Retinal pigment epithelial cell (primary cell): Measurements from ENCODE around the gene DHRS7.

Source experiments
- DNase-seq: peaks from one replicate; pipeline ENCODE4 v3.0.0-alpha.2; 2010; ENCODE audit warnings: low read depth
- H3K4me3 ChIP-seq: 2 replicates; pipeline ENCODE4 v1.5.1; 2011; ENCODE audit warnings: mild to moderate bottlenecking, low read length, control low read depth, moderate library complexity
- CTCF ChIP-seq: conservative IDR thresholded peaks from 2 replicates; pipeline ENCODE4 v1.5.1; 2011; ENCODE audit warnings: low read depth, low read length, control low read depth, inconsistent platforms

DHRS7 gene

DNA sequence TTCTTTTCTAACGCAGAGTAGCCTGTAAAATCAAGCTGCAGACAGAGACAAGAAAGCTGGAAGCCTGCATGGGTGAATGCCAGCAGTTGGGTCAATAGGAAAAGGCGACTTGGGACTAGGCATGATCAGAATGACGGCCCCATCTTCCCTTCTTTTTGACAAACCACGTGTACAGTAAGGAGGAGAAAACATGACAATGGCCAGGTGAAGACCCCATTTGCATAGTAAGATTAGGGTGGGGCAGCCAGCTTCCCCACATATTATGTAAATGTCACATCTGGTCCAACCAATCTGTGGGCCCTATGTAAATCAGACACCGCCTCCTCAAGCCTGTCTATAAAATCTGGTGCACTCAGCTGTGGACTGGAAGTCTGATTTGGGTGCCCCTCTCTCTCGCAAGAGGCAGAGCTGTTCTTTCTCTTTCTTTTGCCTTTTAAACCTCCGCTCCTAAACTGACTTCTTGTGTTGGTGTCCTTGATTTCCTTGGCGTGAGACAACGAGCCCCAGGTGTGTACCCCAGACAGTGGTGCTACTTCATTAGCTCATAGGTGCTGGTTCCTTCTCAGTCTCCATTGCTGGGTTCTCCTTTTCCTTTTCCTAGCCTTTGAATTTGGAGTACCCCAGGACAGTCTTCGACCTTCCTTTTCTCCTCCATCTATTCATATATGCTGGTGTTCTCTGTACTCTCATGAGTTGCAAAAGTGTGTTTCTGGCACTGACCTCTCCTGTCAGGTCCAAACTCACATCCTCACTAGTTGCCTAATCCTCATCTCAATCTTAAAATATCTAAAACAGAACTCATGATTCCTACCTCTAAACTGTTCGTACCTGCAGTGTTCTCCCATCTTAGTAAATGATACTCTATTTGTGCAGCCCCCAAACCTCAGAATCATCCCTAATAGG lies 9.4 kb upstream of the DHRS7 start:
- no peak for TF ChIP-seq CTCF
- no peak overlapping the region for H3K4me3 ChIP-seq
- no peak for DNase-seq

GRCh38 chr14:60171690-60172089 lies 6.5 kb upstream of the DHRS7 start:
- TF ChIP-seq CTCF, result no peak
- no peak overlapping the region for H3K4me3 ChIP-seq
- DNase-seq, result no peak

GRCh38 chr14:60170948-60171347 lies 5.8 kb upstream of the DHRS7 start:
- TF ChIP-seq CTCF, result no peak
- no peak for DNase-seq

GRCh38 chr14:60169722-60170121 lies 4.5 kb upstream of the DHRS7 start:
- no peak for DNase-seq
- TF ChIP-seq CTCF, result no peak

More at GRCh38 chr14:60170948-60171347, 5.8 kb upstream of the DHRS7 start:
- no peak overlapping the region for H3K4me3 ChIP-seq

DNA sequence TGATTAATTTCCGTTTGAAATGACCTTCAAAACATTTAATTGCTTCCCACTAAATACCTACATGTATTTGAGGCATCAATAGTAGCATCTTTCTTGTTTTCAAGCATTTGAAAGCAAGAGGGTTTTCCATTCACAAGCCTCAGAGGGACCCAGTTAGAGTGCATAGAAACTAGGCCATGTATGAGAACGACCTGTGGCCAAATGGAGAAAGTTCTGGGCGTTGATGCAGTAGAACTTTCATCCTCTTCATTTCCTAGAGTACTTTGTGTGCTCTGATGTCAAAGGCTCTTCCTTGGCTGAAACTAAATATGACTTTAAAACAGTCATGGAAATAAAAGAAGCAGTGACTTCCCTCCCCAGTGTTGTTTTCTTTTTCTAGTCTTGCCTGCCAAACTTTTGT lies 944 bp upstream of the DHRS7 start:
- DNase-seq, result no peak
- H3K4me3 ChIP-seq, result no peak overlapping the region
- TF ChIP-seq CTCF, result no peak

More at GRCh38 chr14:60169722-60170121, 4.5 kb upstream of the DHRS7 start:
- H3K4me3 ChIP-seq, result no peak overlapping the region

DNA sequence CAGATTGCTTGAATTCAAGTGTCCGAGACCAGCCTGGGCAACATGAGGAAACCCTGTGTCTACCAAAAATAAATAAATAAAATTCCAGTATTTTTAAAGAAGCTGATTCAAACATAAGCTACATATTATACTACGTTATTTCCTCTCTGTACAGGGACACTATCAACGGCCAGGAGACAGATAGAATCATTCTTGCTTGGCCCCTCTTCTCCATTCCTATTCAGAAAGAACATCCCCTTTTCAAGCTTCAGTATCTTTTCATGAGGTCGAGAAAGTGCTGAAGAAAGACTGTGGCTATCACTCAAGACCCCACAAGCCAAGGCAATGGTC lies 314 bp upstream of the DHRS7 start:
- TF ChIP-seq CTCF, result no peak
- no peak for DNase-seq
- H3K4me3 ChIP-seq, result peak overlapping the region; percentile 77

DNA sequence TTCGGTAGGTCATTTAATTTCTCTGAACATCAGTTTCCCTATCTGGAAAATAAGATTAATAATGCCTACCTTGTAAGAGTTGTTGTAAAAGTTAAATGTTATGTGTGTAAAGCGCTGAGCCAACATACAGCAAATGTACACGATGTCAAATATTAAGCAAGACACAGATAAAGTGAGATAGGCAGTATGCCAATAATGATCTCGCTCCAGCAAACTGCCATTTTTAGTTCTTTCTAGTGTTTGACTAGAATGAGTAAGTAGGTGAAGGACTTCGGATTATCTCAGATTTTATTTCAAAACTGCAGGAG lies 840 bp downstream of the DHRS7 start:
- DNase-seq, result no peak
- peak overlapping the region; percentile 77 for H3K4me3 ChIP-seq
- no peak for TF ChIP-seq CTCF
